NCI-H1417 treated with DMSO at 0.1 percent for 48 hours (cell line): ENCODE data around the gene LY6G5B.

Experiments used
- DNase-seq: peaks from one replicate; lab custom pipeline; 2025; lab: John Stamatoyannopoulos, UW

LY6G5B gene

DNA sequence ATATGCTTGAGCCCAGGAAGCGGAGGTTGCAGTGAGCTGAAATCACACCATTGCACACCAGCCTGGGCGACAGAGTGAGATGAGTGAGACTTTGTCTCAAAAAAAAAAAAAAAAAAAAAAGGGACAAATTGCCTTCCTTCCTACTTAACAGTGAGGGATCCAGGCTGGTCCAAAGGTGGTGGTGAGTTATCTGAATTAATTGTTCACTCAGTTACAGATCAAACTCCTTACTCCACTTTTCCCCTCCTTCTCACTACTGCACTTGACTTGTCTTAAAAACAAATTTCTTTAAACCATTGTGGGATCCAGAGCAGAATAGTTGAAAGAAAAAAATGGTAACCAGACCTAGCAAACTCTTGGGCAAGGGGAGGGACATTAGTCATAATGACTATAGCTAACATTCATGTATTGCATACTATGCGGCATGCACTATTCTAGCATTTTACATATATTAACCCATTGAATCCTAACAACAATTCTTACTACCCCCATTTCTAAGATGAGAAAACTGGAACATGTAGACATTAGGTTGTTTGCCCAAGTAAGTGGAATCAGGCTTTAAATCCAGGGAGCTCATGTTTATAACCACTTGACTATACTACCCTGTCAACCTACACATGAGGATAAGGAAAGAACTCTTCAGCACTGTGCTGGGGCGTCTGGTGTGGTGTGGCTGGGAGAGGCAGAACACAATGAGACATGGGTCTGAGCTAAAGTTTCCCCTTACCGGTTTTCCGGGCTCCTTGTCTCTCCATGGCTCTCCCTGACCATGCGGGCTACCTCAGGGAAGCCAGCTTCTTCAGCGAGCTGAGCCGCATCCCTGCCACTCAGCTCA lies 6.4 kb upstream of the LY6G5B start:
- DNase-seq: no peak

GRCh38 chr6:31663961-31664789 lies 5.6 kb upstream of the LY6G5B start:
- no peak for DNase-seq

- DNase-seq: peak; percentile 74
These were observed 4.8 kb upstream of the LY6G5B start, which contains the start of gene GPANK1 for GRCh38 chr6:31664790-31665500. GPANK1 (minus strand) TSS chr6:31664997; CDS start chr6:31664478, 519 bp downstream.

GRCh38 chr6:31665501-31666336 lies 4.1 kb upstream of the LY6G5B start, which contains the start of gene CSNK2B:
CSNK2B (plus strand) TSS chr6:31666080; CDS start chr6:31666832, 752 bp downstream.
- peak; percentile 92 for DNase-seq

DNA sequence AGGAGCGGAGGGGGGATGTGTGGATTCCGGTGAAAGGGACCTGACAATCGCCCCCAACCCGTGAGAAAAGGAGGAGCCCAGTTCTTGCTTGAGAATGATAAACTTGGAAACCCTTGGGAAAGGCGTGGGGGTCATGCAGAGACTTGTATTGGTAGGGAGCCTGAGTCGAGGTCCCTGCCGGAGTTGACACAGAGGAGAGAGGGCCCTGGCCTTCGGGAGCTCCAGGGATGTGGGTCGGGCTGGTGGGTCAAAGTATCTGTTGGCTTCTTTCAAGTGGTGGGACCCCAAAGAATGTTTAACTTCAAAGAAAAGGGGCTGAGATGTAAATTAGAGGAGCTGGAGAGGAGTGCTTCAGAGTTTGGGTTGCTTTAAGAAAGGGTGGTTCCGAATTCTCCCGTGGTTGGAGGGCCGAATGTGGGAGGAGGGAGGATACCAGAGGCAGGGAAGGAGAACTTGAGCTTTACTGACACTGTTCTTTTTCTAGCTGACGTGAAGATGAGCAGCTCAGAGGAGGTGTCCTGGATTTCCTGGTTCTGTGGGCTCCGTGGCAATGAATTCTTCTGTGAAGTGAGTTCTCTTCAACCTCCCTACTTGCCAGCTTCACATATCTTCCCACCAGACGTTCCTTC lies 3.3 kb upstream of the LY6G5B start:
- no peak for DNase-seq

- DNase-seq: no peak
These were observed 6.6 kb downstream of the LY6G5B start for GRCh38 chr6:31676322-31676903.

DNA sequence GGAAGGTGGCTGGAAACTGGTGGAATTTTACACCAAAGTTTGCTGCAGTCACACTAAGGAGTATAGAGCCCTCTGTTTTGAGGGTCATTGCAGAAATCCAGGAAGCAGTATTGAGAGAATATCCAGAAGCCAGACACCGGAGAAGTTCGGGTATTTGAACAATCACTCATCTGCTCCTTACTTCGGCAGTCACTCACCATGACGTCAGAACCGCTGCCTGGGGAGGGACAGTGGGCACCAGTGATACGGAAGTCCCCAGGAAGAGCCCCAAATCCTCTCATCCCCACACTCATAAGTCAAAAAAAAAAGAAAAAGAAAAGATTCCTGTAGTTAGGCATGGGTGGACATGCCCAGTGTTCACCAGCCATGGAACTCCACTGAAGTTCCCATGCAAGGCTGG lies 7.1 kb downstream of the LY6G5B start:
- no peak for DNase-seq

DNA sequence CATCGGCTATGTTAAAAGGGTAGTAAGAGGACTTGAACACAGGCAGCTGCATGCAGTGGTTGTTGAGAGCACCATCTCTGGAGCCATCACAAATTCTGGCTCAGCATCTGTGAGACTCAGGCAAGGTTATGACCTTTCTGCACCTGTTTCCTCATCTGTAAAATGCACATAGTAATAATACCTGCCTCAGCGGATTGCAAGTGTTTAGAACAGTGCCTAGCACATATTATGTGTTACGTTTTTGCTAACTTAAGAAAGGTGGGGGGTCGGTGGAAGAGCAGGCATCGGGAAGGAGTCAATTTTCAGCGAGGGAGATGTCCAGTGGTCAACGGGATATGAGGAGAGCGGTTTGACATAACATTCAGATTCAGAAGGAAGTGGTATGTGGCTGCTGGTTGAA lies 8.2 kb downstream of the LY6G5B start:
- DNase-seq: no peak

DNA sequence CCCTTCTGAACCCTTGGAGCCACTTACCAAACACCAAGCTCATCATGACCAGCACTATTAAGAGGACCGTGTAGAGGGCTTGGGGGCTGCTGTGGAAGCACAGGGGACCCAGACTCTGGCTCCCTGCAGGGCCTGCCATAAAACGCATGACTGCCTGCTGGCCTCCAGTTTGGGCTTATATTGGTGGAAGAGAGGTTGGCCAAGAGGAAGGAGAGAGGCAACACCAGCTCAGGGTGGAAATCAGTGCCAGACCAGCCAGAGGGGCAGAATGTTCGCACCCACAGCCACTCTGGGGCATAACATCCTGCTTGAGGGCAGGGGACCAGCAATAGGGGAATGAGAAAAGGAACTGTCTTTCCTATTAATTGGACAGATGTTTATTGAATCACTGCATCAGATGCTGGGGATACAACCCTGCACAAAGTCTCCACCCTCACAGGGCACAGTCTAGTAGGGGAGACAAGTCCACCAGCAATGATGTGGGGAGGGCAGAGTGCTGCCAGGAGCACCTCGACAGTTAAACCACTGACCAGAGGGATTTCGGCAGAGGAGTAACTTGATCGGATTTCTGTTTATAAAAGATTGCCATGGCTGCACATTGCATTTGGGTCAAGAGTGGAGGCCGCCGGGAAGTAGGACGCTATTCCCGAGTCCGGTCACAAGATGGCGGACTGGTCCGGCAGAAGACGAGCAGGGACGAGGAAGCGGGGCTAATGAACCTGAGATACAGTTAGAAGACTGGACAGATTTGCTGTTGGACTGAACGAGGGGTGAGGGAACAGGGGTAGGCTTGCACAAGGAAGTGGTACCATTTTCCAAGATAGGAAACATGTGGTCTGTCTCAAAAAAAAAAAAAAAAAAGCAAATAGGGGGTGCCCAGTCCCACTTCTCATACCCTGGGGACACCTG lies 10.7 kb downstream of the LY6G5B start, which contains the start of gene LY6G5C:
TSS of gene LY6G5C (minus strand) at position 842 of the 909 bp plus-strand sequence. CDS start at position 148, 694 bp downstream.
- peak; percentile 52 for DNase-seq

GRCh38 chr6:31681135-31681671 lies 11.4 kb downstream of the LY6G5B start:
- DNase-seq: no peak

- no peak for DNase-seq
These were observed 13.8 kb downstream of the LY6G5B start for GRCh38 chr6:31683591-31683990.

GRCh38 chr6:31686483-31686882 lies 16.7 kb downstream of the LY6G5B start:
- no peak for DNase-seq

GRCh38 chr6:31687321-31687720 lies 17.5 kb downstream of the LY6G5B start:
- no peak for DNase-seq

GRCh38 chr6:31687860-31688693 lies 18.3 kb downstream of the LY6G5B start:
- DNase-seq: no peak

GRCh38 chr6:31689249-31690110 lies 19.7 kb downstream of the LY6G5B start:
- DNase-seq: no peak

DNA sequence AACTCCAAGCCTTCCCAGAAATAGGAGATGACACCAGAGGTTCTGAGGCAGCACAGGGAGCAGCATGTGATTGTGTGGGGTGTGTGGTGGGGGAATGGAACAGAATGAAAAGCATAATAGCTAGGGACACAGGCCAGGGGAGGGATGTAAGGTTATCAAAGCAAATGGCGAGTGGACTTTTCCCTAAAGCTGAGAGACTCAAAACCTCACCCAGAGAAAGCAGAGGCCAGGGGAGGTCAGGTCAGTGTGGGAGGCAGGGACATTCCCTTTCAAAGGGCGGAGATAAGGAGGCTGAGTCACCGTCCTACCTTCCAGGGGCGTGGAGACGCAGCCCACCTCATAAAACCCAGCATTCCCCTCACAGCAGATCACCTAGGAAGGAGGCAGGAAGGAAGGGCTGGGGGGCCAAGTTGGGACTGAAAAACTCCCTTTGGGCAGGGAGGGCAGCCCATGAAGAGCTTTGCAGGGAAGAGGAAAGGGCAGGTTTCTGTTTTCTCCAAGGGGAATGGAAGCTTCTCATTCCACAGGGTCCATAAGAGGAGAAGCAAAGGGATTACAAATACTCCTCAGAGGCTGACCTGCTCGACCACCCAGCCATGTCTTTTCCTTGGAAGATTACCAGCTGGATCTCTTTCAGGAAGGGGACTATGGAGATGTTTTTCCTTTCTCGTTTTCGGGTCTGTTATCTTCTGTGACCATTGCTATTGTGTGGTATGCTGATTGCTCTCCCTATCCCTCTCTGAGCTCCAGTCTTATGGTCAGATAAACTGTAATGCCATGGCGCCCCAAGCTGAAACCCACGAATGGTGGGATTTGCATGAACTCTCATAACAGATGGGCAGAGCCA lies 20.7 kb downstream of the LY6G5B start:
- DNase-seq: no peak
